Suprapubic skin (tissue), 4 donors: ENCODE data around the gene SNAPC2. TPM values are rescaled to one million over a fixed set of nuclear protein-coding genes. Genes with fewer than 3 reads are reported as not detected.

Source experiments
- DNase-seq, 2 donors: peaks; one replicate each; pipeline ENCODE4 v3.0.0-alpha.2; 2019; ENCODE audit warnings: low spot score in 2 of 2
- H3K27ac ChIP-seq: fragments of 200-600 bp; sonication (generic); one replicate; pipeline ENCODE4 v1.5.1; 2019
- H3K27me3 ChIP-seq: fragments of 200-600 bp; sonication (generic); one replicate; pipeline ENCODE4 v1.5.1; 2019
- H3K36me3 ChIP-seq: fragments of 200-600 bp; sonication (generic); one replicate; pipeline ENCODE4 v1.5.1; 2019
- H3K4me1 ChIP-seq: fragments of 200-600 bp; sonication (generic); one replicate; pipeline ENCODE4 v1.5.1; 2019
- H3K4me3 ChIP-seq: fragments of 200-600 bp; sonication (generic); one replicate; pipeline ENCODE4 v1.5.1; 2019; ENCODE audit warnings: mild to moderate bottlenecking
- H3K9me3 ChIP-seq: fragments of 200-600 bp; sonication (generic); one replicate; pipeline ENCODE4 v1.5.1; 2019
- CTCF ChIP-seq, 2 donors: fragments of 200-600 bp in 1 of 2; fragments of 450-650 bp in 1 of 2; sonication (generic) in 1 of 2; IDR thresholded peaks; one replicate each; pipeline ENCODE4 v1.5.1; 2016 to 2019; ENCODE audit warnings: antibody characterized with exemption in 2 of 2, mild to moderate bottlenecking in 1 of 2, moderate library complexity in 1 of 2
- EP300 ChIP-seq: sonication (generic); formaldehyde crosslinking; IDR thresholded peaks from one replicate; pipeline ENCODE4 v1.6.1; 2017; ENCODE audit warnings: antibody characterized with exemption
- POLR2A ChIP-seq, 2 donors: fragments of 450-650 bp; IDR thresholded peaks; one replicate each; pipeline ENCODE4 v1.6.1; 2017; ENCODE audit warnings: antibody characterized with exemption in 2 of 2, mild to moderate bottlenecking in 2 of 2, moderate library complexity in 2 of 2
- POLR2AphosphoS5 ChIP-seq, 3 donors: sonication (generic); formaldehyde crosslinking; IDR thresholded peaks; one replicate each; pipeline ENCODE4 v1.6.1; 2017; ENCODE audit warnings: antibody characterized with exemption in 3 of 3
- WGBS: methylation state at CpG from one replicate; pipeline ENCODE4 v1.1.5; 2018; 5-methylcytosine and 5-hydroxymethylcytosine counted together
- total RNA-seq, 4 donors: library from RNA; depleted of rRNA; stranded (reverse); fragments of >200 nt; gene quantifications; one replicate each; pipeline ENCODE4 v1.1.0, GENCODE V29; 2016

Gene SNAPC2
- total RNA-seq, 4 donors from 2014 or later: 11.1 to 22.3 (median 19.6) TPM

GRCh38 chr19:7873304-7874075 lies 46.6 kb upstream of the SNAPC2 start:
- H3K36me3 ChIP-seq: no peaks in the 10 kb centered on the region
- DNase-seq: no peak
- peak overlapping the region; percentile 46 for H3K4me3 ChIP-seq
- H3K27me3 ChIP-seq: peaks cover 34% of the 10 kb centered on the region
- TF ChIP-seq POLR2A (IDR thresholded peaks at IDR 0.05) (no peak), EP300 (no peak), CTCF (IDR thresholded peaks at IDR 0.05) (no peak), POLR2AphosphoS5 (IDR thresholded peaks at IDR 0.05) (no peak)
- no peaks in the 10 kb centered on the region for H3K9me3 ChIP-seq
- peaks cover 53% of the 10 kb centered on the region for H3K4me1 ChIP-seq
- H3K27ac ChIP-seq: no peak overlapping the region
- 12% methylated on average over 51 of the region's 53 CpGs for WGBS

- Histone ChIP-seq H3K4me1 (peaks cover 46% of the 10 kb centered on the region), H3K4me3 (peak within 1 kb of the TSS; percentile 46), H3K9me3 (no peaks in the 10 kb centered on the region), H3K27me3 (peaks cover 33% of the 10 kb centered on the region), H3K27ac (no peak within 1 kb of the TSS), H3K36me3 (no peaks in the 10 kb centered on the region)
- WGBS: 8% methylated on average over 23 of the region's 88 CpGs
- TF ChIP-seq POLR2AphosphoS5 (IDR thresholded peaks at IDR 0.05) (no peak), CTCF (IDR thresholded peaks at IDR 0.05) (no peak), EP300 (no peak)
- no peak for DNase-seq
Observed at GRCh38 chr19:7874076-7874896, 45.9 kb upstream of the SNAPC2 start, which contains the start of gene PRR36. Gene PRR36 (minus strand): TSS chr19:7874390. CDS start chr19:7873689, 701 bp downstream.

DNA sequence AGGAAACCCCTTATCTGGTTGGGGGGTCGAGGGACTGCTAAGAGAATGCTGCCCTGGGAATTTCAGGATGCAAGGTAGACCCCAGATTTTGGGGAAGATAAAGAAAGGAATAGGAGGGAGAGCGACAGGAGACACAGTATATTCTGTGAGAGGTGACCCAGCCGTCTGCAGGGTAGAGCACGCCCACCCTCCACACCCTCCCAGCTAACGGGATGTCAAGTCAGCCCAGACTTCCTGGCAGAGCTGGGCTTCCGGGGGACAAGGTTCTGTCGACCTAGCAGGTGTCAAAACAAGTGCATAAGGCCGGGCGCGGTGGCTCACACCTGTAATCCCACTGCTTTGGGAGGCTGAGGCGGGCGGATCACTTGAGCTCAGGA lies 45.3 kb upstream of the SNAPC2 start:
- TF ChIP-seq POLR2A (IDR thresholded peaks at IDR 0.05): no peak
- no peak for TF ChIP-seq POLR2AphosphoS5 (IDR thresholded peaks at IDR 0.05)
- H3K4me1 ChIP-seq: peaks cover 41% of the 10 kb centered on the region
- 58% methylated on average over 12 of the region's 12 CpGs for WGBS
- H3K9me3 ChIP-seq: no peaks in the 10 kb centered on the region
- DNase-seq: no peak
- H3K27me3 ChIP-seq: peaks cover 33% of the 10 kb centered on the region
- H3K27ac ChIP-seq: no peak overlapping the region
- no peaks in the 10 kb centered on the region for H3K36me3 ChIP-seq
- H3K4me3 ChIP-seq: no peak overlapping the region

- no peak for DNase-seq
- peaks cover 29% of the 10 kb centered on the region for H3K27me3 ChIP-seq
- H3K4me1 ChIP-seq: peaks cover 19% of the 10 kb centered on the region
- no peak overlapping the region for H3K4me3 ChIP-seq
- TF ChIP-seq POLR2AphosphoS5 (IDR thresholded peaks at IDR 0.05) (no peak), POLR2A (IDR thresholded peaks at IDR 0.05) (no peak), CTCF (IDR thresholded peaks at IDR 0.05) (no peak), EP300 (no peak)
- no peaks in the 10 kb centered on the region for H3K36me3 ChIP-seq
- WGBS: 68% methylated on average over 6 of the region's 6 CpGs
- no peaks in the 10 kb centered on the region for H3K9me3 ChIP-seq
- H3K27ac ChIP-seq: no peak overlapping the region
Observed at GRCh38 chr19:7877249-7877836, 42.8 kb upstream of the SNAPC2 start.

GRCh38 chr19:7879111-7879807 lies 40.9 kb upstream of the SNAPC2 start:
- H3K36me3 ChIP-seq: no peaks in the 10 kb centered on the region
- no peak overlapping the region for H3K27ac ChIP-seq
- H3K9me3 ChIP-seq: no peaks in the 10 kb centered on the region
- WGBS: 26% methylated on average over 5 of the region's 18 CpGs
- DNase-seq: no peak
- H3K27me3 ChIP-seq: peaks cover 9% of the 10 kb centered on the region
- H3K4me3 ChIP-seq: no peak overlapping the region
- TF ChIP-seq POLR2A (IDR thresholded peaks at IDR 0.05) (no peak), CTCF (IDR thresholded peaks at IDR 0.05) (no peak), EP300 (no peak), POLR2AphosphoS5 (IDR thresholded peaks at IDR 0.05) (no peak)
- H3K4me1 ChIP-seq: peaks cover 7% of the 10 kb centered on the region
